ENCODE data around the gene MPRIP. TPM values are rescaled to one million over a fixed set of nuclear protein-coding genes. Genes with fewer than 3 reads are reported as not detected.
"Not testable (repeated sequence)": the region's sequence is repeated elsewhere in the genome, so short reads cannot be mapped to it uniquely, and the experiment has no call there.

Gene MPRIP, protein sequence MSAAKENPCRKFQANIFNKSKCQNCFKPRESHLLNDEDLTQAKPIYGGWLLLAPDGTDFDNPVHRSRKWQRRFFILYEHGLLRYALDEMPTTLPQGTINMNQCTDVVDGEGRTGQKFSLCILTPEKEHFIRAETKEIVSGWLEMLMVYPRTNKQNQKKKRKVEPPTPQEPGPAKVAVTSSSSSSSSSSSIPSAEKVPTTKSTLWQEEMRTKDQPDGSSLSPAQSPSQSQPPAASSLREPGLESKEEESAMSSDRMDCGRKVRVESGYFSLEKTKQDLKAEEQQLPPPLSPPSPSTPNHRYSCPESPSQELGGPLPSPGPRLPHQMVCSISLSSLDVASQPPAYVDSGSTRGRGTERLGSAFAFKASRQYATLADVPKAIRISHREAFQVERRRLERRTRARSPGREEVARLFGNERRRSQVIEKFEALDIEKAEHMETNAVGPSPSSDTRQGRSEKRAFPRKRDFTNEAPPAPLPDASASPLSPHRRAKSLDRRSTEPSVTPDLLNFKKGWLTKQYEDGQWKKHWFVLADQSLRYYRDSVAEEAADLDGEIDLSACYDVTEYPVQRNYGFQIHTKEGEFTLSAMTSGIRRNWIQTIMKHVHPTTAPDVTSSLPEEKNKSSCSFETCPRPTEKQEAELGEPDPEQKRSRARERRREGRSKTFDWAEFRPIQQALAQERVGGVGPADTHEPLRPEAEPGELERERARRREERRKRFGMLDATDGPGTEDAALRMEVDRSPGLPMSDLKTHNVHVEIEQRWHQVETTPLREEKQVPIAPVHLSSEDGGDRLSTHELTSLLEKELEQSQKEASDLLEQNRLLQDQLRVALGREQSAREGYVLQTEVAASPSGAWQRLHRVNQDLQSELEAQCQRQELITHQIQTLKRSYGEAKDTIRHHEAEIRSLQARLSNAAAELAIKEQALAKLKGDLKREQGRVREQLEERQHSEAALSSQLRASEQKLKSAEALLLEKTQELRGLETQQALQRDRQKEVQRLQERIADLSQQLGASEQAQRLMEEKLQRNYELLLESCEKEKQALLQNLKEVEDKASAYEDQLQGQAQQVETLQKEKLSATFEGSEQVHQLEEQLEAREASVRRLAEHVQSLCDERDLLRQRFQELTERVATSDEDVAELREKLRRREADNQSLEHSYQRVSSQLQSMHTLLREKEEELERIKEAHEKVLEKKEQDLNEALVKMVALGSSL (N-terminal part only)
- 338 and 423 TPM in 2 replicates for total RNA-seq (2022)
- percentile 96 among the genes with signal in this experiment for Bru-seq, nascent RNA
- percentile 91 among the genes with signal in this experiment for BruChase-seq, experiment 1, labeled RNA remaining after a 6-hour chase
- BruChase-seq, experiment 2, labeled RNA remaining after a 2-hour chase: percentile 88 among the genes with signal in this experiment
- long read RNA-seq, full-length matches to known transcripts: 12 of 101 reads
- long read RNA-seq, partial matches to known transcripts: 28 of 101 reads
- long read RNA-seq, other reads (novel, unspliced or antisense): 61 of 101 reads

DNA sequence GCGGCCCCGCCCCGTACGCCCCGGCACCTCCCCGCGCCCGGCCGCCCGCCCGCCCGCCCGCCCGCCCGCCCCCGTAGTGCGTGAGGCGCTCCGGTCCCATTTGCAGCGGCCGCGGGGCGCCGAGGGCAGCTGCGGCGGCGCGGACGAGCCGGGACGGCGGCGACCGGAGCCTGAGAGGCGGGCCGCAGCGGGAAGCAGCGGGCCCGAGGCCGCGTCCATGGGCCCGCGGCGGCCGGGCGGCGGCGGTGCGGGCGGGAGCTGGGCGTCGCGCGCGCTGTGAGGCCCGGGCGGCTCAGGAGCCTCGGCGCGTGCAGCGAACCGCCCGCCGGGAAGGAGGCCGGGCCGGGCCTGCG is at the start of gene MPRIP:
TSS of gene MPRIP (plus strand) at position 74 of the 353 bp plus-strand sequence. CDS start 392 bp downstream, outside the sequence.
- TF ChIP-seq, protein P1, sequence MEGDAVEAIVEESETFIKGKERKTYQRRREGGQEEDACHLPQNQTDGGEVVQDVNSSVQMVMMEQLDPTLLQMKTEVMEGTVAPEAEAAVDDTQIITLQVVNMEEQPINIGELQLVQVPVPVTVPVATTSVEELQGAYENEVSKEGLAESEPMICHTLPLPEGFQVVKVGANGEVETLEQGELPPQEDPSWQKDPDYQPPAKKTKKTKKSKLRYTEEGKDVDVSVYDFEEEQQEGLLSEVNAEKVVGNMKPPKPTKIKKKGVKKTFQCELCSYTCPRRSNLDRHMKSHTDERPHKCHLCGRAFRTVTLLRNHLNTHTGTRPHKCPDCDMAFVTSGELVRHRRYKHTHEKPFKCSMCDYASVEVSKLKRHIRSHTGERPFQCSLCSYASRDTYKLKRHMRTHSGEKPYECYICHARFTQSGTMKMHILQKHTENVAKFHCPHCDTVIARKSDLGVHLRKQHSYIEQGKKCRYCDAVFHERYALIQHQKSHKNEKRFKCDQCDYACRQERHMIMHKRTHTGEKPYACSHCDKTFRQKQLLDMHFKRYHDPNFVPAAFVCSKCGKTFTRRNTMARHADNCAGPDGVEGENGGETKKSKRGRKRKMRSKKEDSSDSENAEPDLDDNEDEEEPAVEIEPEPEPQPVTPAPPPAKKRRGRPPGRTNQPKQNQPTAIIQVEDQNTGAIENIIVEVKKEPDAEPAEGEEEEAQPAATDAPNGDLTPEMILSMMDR (IDR thresholded peaks at IDR 0.05; ENCODE audit: unreplicated experiment): no peak
- Mint-ChIP-seq H3K27me3 (ENCODE audit: unreplicated experiment) (no peaks in the 10 kb centered on the region), H3K36me3 (ENCODE audit: insufficient read depth, unreplicated experiment) (peaks cover 60% of the 10 kb centered on the region), H3K27ac (ENCODE audit: unreplicated experiment) (peak within 1 kb of the TSS; percentile 66), H3K4me3 (ENCODE audit: low read depth, unreplicated experiment) (peak within 1 kb of the TSS; percentile 86), H3K9me3 (ENCODE audit: low read depth, unreplicated experiment) (no peaks in the 10 kb centered on the region), H3K4me1 (ENCODE audit: low read depth, unreplicated experiment) (peaks cover 23% of the 10 kb centered on the region)
- intact Hi-C loops (cut with micrococcal nuclease; ENCODE audit: unreplicated experiment): no loop called here
- no TSS peak for BruUV-seq (replicated peaks)
- CTCF ChIA-PET: no interaction called here
- no peak for DNase-seq

DNA sequence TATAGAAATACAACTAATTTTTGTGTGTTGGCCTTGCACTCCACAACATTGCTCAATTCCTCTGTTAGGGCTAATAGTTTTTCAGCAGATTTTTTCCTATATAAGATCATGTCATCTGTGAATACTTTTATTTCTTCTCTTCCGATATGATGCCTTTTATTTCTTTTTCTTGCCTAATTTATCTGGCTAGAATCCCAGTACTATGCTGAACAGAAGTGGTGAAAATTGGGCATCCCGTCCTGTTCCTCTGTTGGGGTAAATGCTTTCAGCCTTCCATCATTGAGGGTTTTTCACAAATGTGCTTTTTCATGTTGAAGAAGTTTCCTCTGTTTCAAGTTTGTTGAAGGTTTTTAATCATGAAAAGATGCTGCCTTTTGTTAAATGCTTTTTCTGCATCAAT is 47.6 kb upstream of the MPRIP start:
- no TSS peak for BruUV-seq (replicated peaks)
- CTCF ChIA-PET: no interaction called here
- H3K4me1 Mint-ChIP-seq (ENCODE audit: low read depth, unreplicated experiment): peaks cover 1% of the 10 kb centered on the region
- intact Hi-C loops (cut with micrococcal nuclease; ENCODE audit: unreplicated experiment): loop anchor here (5.0 kb wide), 1 partner anchor 318 kb away; no protein-coding TSS in a partner anchor
- peaks cover 2% of the 10 kb centered on the region for H3K9me3 Mint-ChIP-seq (ENCODE audit: low read depth, unreplicated experiment)
- H3K27me3 Mint-ChIP-seq (ENCODE audit: unreplicated experiment): no peaks in the 10 kb centered on the region
- no peak overlapping the region for H3K4me3 Mint-ChIP-seq (ENCODE audit: low read depth, unreplicated experiment)
- H3K27ac Mint-ChIP-seq (ENCODE audit: unreplicated experiment): no peak overlapping the region
- H3K36me3 Mint-ChIP-seq (ENCODE audit: insufficient read depth, unreplicated experiment): no peaks in the 10 kb centered on the region
- TF ChIP-seq, protein P1 (IDR thresholded peaks at IDR 0.05; ENCODE audit: unreplicated experiment): no peak
- DNase-seq: no peak

DNA sequence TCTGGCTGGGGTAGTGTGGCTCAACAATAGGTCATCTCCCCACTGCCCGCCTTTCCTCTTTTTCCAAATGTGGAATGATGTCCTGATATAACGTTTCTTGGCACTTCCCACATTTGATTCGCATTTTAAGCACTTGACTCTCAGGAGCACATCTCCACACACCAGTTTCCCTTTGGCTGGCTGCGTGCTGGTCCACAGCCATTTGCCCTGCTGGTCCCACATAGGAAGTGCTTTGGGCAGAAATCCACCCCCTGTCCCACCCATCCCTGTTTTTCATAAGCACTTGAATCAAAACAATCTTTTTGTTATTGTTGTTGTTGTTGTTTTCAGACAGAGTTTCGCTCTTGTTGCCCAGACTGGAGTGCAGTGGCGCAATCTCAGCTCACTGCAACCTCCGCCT is 46.3 kb upstream of the MPRIP start:
- CTCF ChIA-PET: no interaction called here
- DNase-seq: no peak
- intact Hi-C loops (cut with micrococcal nuclease; ENCODE audit: unreplicated experiment): loop anchor here (5.0 kb wide), 1 partner anchor 316 kb away; no protein-coding TSS in a partner anchor
- no peaks in the 10 kb centered on the region for H3K36me3 Mint-ChIP-seq (ENCODE audit: insufficient read depth, unreplicated experiment)
- no peak overlapping the region for H3K4me3 Mint-ChIP-seq (ENCODE audit: low read depth, unreplicated experiment)
- H3K27ac Mint-ChIP-seq (ENCODE audit: unreplicated experiment): no peak overlapping the region
- H3K27me3 Mint-ChIP-seq (ENCODE audit: unreplicated experiment): no peaks in the 10 kb centered on the region
- H3K4me1 Mint-ChIP-seq (ENCODE audit: low read depth, unreplicated experiment): no peaks in the 10 kb centered on the region
- H3K9me3 Mint-ChIP-seq (ENCODE audit: low read depth, unreplicated experiment): peaks cover 2% of the 10 kb centered on the region
- TF ChIP-seq, protein P1 (IDR thresholded peaks at IDR 0.05; ENCODE audit: unreplicated experiment): no peak
- no TSS peak for BruUV-seq (replicated peaks)

DNA sequence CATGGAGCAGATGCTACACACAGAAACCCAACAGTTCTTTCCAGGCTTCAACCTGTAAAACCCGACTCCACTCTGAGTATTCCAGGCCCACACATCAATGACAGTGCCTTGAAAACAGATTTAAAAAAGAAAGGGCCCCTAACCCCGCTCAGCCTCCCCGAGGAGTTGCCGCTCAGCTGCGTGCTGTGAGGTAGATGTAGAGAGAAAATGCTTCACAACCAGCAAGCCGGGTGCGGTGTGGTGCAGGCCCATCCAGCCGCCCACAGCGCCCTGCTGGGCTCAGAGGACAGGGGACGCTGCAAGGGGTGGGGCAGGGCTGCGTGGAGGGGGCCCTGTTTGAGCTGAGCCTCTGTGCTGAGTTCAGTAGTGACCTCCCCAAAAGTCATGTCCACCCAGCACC is 45.5 kb upstream of the MPRIP start:
- H3K9me3 Mint-ChIP-seq (ENCODE audit: low read depth, unreplicated experiment); CTCF ChIA-PET; H3K27ac Mint-ChIP-seq (ENCODE audit: unreplicated experiment); H3K4me1 Mint-ChIP-seq (ENCODE audit: low read depth, unreplicated experiment); BruUV-seq (replicated peaks); H3K4me3 Mint-ChIP-seq (ENCODE audit: low read depth, unreplicated experiment); H3K27me3 Mint-ChIP-seq (ENCODE audit: unreplicated experiment); DNase-seq; H3K36me3 Mint-ChIP-seq (ENCODE audit: insufficient read depth, unreplicated experiment): not testable (repeated sequence)
- intact Hi-C loops (cut with micrococcal nuclease; ENCODE audit: unreplicated experiment): loop anchor here (5.0 kb wide), 1 partner anchor 316 kb away; no protein-coding TSS in a partner anchor

Data from Calu3 (cell line).